K562 (cell line): ENCODE measurements around the gene PTPRU. TPM values are rescaled to one million over a fixed set of nuclear protein-coding genes. Genes with fewer than 3 reads are reported as not detected.
A peak's percentile ranks its signal among the peaks of the same experiment; 100 is the strongest.

ENCODE experiments used
- polyA plus RNA-seq, 8 experiments: library from polyadenylated mRNA; depleted of rRNA in 4 of 8; stranded (reverse) in 5 of 8; unstranded in 3 of 8; fragments of >200 nt; fragmentation: Nextera tagmentation in 2 of 8; fragmentation: Illumina TruSeq in 1 of 8; extraction: Ambion mirVana in 2 of 8; extraction: Trizol in 1 of 8; gene quantifications; 2 replicates each; pipeline versions ENCODE4 v1.2.1 to v1.2.3, GENCODE V29; 2011 to 2014; ENCODE audit warnings: inconsistent platforms in 1 of 8, missing spikeins in 1 of 8
- total RNA-seq, 7 experiments: library from RNA; depleted of rRNA in 6 of 7; stranded (reverse); fragments of >200 nt in 6 of 7; fragmentation: Illumina TruSeq in 2 of 7; extraction: Trizol in 2 of 7; gene quantifications; 2 replicates each; pipeline versions ENCODE4 v1.2.1 to v1.2.3, GENCODE V29; 2011 to 2021; ENCODE audit warnings: low replicate concordance in 1 of 7
- TF ChIP-seq, protein P1 (sequence below), 3 experiments: fragments of 200-800 bp in 1 of 3; fragments of 250-450 bp in 1 of 3; fragments of 450-650 bp in 1 of 3; sonication (Bioruptor Pico) in 1 of 3; sonication (Bioruptor generic) in 1 of 3; formaldehyde crosslinking in 1 of 3; IDR thresholded peaks; 2 replicates each; pipeline versions ENCODE4 v1.6.1 to v1.8.0; 2016 to 2022; ENCODE audit warnings: mild to moderate bottlenecking in 2 of 3, missing genetic modification characterization in 2 of 3, missing compliant biosample characterization in 1 of 3, moderate library complexity in 1 of 3
- TF ChIP-seq, protein P2 (sequence below), 2 experiments: IDR thresholded peaks; 2 replicates each; pipeline ENCODE4 v1.6.1; 2011; ENCODE audit warnings: borderline replicate concordance in 1 of 2, control low read depth in 1 of 2, low read depth in 1 of 2, low read length in 1 of 2, mild to moderate bottlenecking in 1 of 2, mixed read lengths in 1 of 2, moderate library complexity in 1 of 2; ENCODE audit not compliant: insufficient read depth in 1 of 2, insufficient read length in 1 of 2, poor library complexity in 1 of 2, severe bottlenecking in 1 of 2; ENCODE audit errors: extremely low read depth in 1 of 2

PTPRU gene
- total and polyA plus RNA-seq, 9 of the 15 experiments (the other 6 are each of a cell fraction or from before 2014, with no cell fraction given) = 0.01 to 2.9 (median 1.0) TPM

DNA sequence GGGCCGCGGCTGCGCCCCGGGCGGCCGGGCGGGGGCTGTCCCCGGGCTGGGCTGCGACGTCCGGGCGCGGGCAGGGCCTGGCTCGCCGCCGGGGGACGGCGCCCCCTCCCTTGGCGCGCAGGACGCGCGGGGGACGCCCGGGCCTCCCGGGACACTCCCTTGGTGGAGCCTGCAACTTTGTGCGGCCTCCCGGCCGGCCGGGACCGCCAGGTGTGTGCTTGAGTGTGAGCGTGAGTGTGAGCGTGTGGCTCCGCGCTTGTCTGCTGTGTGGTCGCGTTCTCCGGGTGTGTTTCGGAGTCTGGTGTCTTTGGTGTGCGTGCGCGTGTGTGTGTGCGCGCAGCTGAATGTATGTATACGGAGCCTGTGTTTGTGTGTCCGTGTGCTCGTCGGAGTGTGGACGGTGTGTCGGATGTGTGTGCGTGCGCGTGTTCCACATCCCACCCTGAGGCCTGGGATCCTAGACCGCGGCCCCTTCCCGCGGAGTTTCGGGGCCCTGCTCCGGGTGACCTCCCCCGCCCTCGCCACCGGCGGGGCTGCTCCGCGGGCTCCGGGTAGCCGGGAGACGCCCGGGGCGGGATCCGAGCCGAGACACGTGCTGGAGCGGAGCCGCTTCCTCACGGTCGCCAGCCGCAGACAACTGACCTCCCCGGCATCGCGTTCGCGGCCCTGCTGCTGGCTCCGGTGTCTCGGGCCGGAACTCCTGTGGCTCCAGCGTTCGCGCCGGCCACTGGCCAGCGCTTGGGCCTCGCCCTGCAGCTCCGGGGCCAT lies 1.7 kb downstream of the PTPRU start (continued):
- TF ChIP-seq, protein P1, sequence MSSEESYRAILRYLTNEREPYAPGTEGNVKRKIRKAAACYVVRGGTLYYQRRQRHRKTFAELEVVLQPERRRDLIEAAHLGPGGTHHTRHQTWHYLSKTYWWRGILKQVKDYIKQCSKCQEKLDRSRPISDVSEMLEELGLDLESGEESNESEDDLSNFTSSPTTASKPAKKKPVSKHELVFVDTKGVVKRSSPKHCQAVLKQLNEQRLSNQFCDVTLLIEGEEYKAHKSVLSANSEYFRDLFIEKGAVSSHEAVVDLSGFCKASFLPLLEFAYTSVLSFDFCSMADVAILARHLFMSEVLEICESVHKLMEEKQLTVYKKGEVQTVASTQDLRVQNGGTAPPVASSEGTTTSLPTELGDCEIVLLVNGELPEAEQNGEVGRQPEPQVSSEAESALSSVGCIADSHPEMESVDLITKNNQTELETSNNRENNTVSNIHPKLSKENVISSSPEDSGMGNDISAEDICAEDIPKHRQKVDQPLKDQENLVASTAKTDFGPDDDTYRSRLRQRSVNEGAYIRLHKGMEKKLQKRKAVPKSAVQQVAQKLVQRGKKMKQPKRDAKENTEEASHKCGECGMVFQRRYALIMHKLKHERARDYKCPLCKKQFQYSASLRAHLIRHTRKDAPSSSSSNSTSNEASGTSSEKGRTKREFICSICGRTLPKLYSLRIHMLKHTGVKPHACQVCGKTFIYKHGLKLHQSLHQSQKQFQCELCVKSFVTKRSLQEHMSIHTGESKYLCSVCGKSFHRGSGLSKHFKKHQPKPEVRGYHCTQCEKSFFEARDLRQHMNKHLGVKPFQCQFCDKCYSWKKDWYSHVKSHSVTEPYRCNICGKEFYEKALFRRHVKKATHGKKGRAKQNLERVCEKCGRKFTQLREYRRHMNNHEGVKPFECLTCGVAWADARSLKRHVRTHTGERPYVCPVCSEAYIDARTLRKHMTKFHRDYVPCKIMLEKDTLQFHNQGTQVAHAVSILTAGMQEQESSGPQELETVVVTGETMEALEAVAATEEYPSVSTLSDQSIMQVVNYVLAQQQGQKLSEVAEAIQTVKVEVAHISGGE (CRISPR knock-in tag; IDR thresholded peaks at IDR 0.05) = no peak
- TF ChIP-seq, protein P2, sequence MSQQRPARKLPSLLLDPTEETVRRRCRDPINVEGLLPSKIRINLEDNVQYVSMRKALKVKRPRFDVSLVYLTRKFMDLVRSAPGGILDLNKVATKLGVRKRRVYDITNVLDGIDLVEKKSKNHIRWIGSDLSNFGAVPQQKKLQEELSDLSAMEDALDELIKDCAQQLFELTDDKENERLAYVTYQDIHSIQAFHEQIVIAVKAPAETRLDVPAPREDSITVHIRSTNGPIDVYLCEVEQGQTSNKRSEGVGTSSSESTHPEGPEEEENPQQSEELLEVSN (IDR thresholded peaks at IDR 0.05; ENCODE audit: borderline replicate concordance in 1 of 2, extremely low read depth in 1 of 2, insufficient read depth in 1 of 2, insufficient read length in 1 of 2, low read depth in 1 of 2, low read length in 1 of 2, poor library complexity in 1 of 2, severe bottlenecking in 1 of 2) = peak; percentile 19 to 86
